ENCODE results near the gene ACSM3.

DNA sequence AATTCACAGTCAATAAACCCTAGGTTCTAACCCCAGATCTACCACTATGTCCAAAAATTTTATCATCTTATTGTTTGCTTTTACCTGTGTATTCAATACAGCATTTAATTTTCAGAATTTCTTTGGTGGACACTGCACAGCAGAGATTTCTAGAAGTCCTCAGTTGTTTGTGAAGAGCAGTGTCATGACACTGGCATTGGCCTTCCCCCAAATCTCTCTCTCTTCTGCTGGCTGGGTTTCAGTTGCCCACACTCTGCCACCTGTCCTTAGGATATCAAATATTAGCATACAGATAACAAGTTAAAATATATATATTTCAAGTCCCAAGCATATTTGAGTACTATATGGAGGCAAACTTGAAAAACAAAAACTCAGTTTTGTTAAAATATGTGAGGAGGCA is 20.2 kb upstream of the ACSM3 start:
- TF ChIP-seq POLR2A (IDR thresholded peaks at IDR 0.05) = no peak
- TF ChIP-seq, protein P1, sequence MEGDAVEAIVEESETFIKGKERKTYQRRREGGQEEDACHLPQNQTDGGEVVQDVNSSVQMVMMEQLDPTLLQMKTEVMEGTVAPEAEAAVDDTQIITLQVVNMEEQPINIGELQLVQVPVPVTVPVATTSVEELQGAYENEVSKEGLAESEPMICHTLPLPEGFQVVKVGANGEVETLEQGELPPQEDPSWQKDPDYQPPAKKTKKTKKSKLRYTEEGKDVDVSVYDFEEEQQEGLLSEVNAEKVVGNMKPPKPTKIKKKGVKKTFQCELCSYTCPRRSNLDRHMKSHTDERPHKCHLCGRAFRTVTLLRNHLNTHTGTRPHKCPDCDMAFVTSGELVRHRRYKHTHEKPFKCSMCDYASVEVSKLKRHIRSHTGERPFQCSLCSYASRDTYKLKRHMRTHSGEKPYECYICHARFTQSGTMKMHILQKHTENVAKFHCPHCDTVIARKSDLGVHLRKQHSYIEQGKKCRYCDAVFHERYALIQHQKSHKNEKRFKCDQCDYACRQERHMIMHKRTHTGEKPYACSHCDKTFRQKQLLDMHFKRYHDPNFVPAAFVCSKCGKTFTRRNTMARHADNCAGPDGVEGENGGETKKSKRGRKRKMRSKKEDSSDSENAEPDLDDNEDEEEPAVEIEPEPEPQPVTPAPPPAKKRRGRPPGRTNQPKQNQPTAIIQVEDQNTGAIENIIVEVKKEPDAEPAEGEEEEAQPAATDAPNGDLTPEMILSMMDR (IDR thresholded peaks at IDR 0.05) = no peak

All from lower leg skin (tissue), 3 donors.